Activated B cell treated with CpG ODN at 0.5 μM for 24 hours (primary cell): Measurements from ENCODE around the gene DLGAP3. TPM values are rescaled to one million over a fixed set of nuclear protein-coding genes. Genes with fewer than 3 reads are reported as not detected.

ENCODE experiments used
- ATAC-seq: fragments of 200-7000 bp; cut with Tn5 transposase; one replicate; pipeline ENCODE4 v1.10.0; 2021; ENCODE audit warnings: low read depth, mild to moderate bottlenecking, moderate library complexity
- CTCF ChIA-PET: fragments of 350-600 bp; sonication (Branson Sonifier 250); formaldehyde crosslinking; loops from one replicate; lab custom pipeline; 2021; ENCODE audit warnings: antibody characterized with exemption; lab: Charles Lee
- POLR2A ChIA-PET: fragments of 350-600 bp; sonication (Branson Sonifier 250); formaldehyde crosslinking; loops from one replicate; lab custom pipeline; 2021; ENCODE audit warnings: antibody characterized with exemption; lab: Charles Lee
- DNase-seq: peaks from one replicate; pipeline ENCODE4 v3.0.0; 2022
- H3K27ac Mint-ChIP-seq: one replicate; pipeline ENCODE4 v1.8.0; 2020; ENCODE audit warnings: mixed read lengths
- H3K27me3 Mint-ChIP-seq: one replicate; pipeline ENCODE4 v1.8.0; 2021; ENCODE audit warnings: mixed read lengths
- H3K36me3 Mint-ChIP-seq: one replicate; pipeline ENCODE4 v1.8.0; 2021; ENCODE audit warnings: low read depth, mixed read lengths
- H3K4me1 Mint-ChIP-seq: one replicate; pipeline ENCODE4 v1.8.0; 2021; ENCODE audit warnings: mixed read lengths
- H3K4me3 Mint-ChIP-seq: one replicate; pipeline ENCODE4 v1.8.0; 2020; ENCODE audit warnings: mild to moderate bottlenecking, mixed read lengths
- H3K9me3 Mint-ChIP-seq: one replicate; pipeline ENCODE4 v1.8.0; 2020; ENCODE audit warnings: mixed read lengths
- CTCF ChIP-seq: fragments of 200-600 bp; IDR thresholded peaks from one replicate; pipeline ENCODE4 v1.8.0; 2022; ENCODE audit warnings: antibody characterized with exemption, mild to moderate bottlenecking
- intact Hi-C: fragments of 100-400 bp; cut with micrococcal nuclease; formaldehyde crosslinking; loops from one replicate; pipeline ENCODE4 v1.15.1; 2024
- total RNA-seq: library from RNA; stranded (reverse); gene quantifications from 2 replicates; pipeline ENCODE4 v1.2.3, GENCODE V29; 2022

The DLGAP3 gene
- total RNA-seq, 1 donor from 2014 or later = 6.0 TPM

- intact Hi-C loops = no loop called here
- ChIA-PET CTCF (no interaction called here), POLR2A (interaction anchor here (2.9 kb wide), 1 partner anchor 9 kb away, joined by 12 read pairs; the partner anchor contains the start of gene SMIM12)
- H3K4me3 Mint-ChIP-seq = peak overlapping the region; percentile 68
- H3K27ac Mint-ChIP-seq = no peak overlapping the region
- H3K4me1 Mint-ChIP-seq = peaks cover 17% of the 10 kb centered on the region
- no peak for TF ChIP-seq CTCF
- no peak for DNase-seq
- H3K27me3 Mint-ChIP-seq = peaks cover 3% of the 10 kb centered on the region
- no peaks in the 10 kb centered on the region for H3K9me3 Mint-ChIP-seq
- ATAC-seq = no peak
- H3K36me3 Mint-ChIP-seq = no peaks in the 10 kb centered on the region
These were observed 61.0 kb downstream of the DLGAP3 start for GRCh38 chr1:34868230-34869049.

DNA sequence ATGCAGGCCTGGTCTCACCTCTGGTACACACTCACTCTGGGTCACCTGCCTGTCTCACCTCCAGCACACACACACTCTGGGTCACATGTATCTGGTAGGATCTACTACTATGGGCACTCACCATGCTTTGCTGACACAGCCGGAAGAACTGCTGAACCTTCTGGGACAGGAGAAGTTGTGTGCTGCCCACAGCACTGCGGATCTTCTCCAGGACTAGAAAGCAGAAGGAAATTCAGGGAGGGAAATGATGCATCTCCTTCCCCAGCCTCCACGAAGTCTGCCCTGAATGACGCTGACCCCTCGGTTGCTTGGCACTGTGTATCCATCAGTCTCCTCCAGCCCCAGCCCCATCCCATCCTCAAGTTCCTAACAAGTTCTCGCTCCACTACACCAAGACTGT is 62.0 kb downstream of the DLGAP3 start:
- POLR2A ChIA-PET = interaction anchor here (1.0 to 2.9 kb wide), 5 partner anchors 8 to 213 kb away, joined by 3 to 14 read pairs (median 6); partner anchors contain the start of genes SMIM12 and ZMYM6

GRCh38 chr1:34866762-34867109 is 62.7 kb downstream of the DLGAP3 start:
- CTCF ChIA-PET = interaction anchor here (0.6 to 1.9 kb wide), 10 partner anchors 9 to 432 kb away, joined by 3 to 8 read pairs (median 3); partner anchors contain the start of genes DLGAP3, TMEM35B and ZMYM1
- DNase-seq = no peak
- no peaks in the 10 kb centered on the region for H3K27me3 Mint-ChIP-seq
- TF ChIP-seq CTCF = no peak
- H3K4me1 Mint-ChIP-seq = peaks cover 17% of the 10 kb centered on the region
- H3K9me3 Mint-ChIP-seq = no peaks in the 10 kb centered on the region
- ATAC-seq = no peak
- peak overlapping the region; percentile 90 for H3K4me3 Mint-ChIP-seq
- POLR2A ChIA-PET = interaction anchor here (0.6 to 1.8 kb wide), 13 partner anchors 11 to 401 kb away, joined by 3 to 14 read pairs (median 5); partner anchors contain the start of genes SFPQ, TMEM35B, ZMYM1 and ZMYM4
- peak overlapping the region; percentile 88 for H3K27ac Mint-ChIP-seq
- no peaks in the 10 kb centered on the region for H3K36me3 Mint-ChIP-seq
- intact Hi-C loops = loop anchor here (1.0 kb wide), 3 partner anchors 14 to 401 kb away; no protein-coding TSS in a partner anchor

More for the DNA sequence above, 62.0 kb downstream of the DLGAP3 start:
- Mint-ChIP-seq H3K4me1 (peaks cover 17% of the 10 kb centered on the region), H3K4me3 (no peak overlapping the region), H3K36me3 (no peaks in the 10 kb centered on the region), H3K27me3 (no peaks in the 10 kb centered on the region), H3K27ac (no peak overlapping the region), H3K9me3 (no peaks in the 10 kb centered on the region)
- intact Hi-C loops = no loop called here
- no peak for TF ChIP-seq CTCF
- CTCF ChIA-PET = interaction anchor here (1.5 to 1.7 kb wide), 3 partner anchors 14 to 431 kb away, joined by 4 to 8 read pairs (median 5); no protein-coding TSS in a partner anchor
- DNase-seq (no peak), ATAC-seq (no peak)

- ATAC-seq = peak; percentile 80
- H3K4me1 Mint-ChIP-seq = peaks cover 17% of the 10 kb centered on the region
- ChIA-PET CTCF (interaction anchor here (0.6 to 1.9 kb wide), 11 partner anchors 9 to 979 kb away, joined by 3 to 8 read pairs (median 3); partner anchors contain the start of genes DLGAP3, TMEM35B and ZMYM1), POLR2A (interaction anchor here (0.6 to 1.8 kb wide), 12 partner anchors 10 to 402 kb away, joined by 3 to 14 read pairs (median 5); partner anchors contain the start of genes SFPQ, TMEM35B, ZMYM1 and ZMYM4)
- intact Hi-C loops = loop anchor here (1.0 kb wide), 3 partner anchors 14 to 401 kb away; no protein-coding TSS in a partner anchor
- H3K27me3 Mint-ChIP-seq = no peaks in the 10 kb centered on the region
- H3K36me3 Mint-ChIP-seq = no peaks in the 10 kb centered on the region
- peak; percentile 95 for DNase-seq
- H3K9me3 Mint-ChIP-seq = no peaks in the 10 kb centered on the region
- peak overlapping the region; percentile 88 for H3K27ac Mint-ChIP-seq
- TF ChIP-seq CTCF = peak; percentile 93
- peak overlapping the region; percentile 90 for H3K4me3 Mint-ChIP-seq
These were observed 63.3 kb downstream of the DLGAP3 start for GRCh38 chr1:34865981-34866761.
